Astrocyte of the cerebellum (primary cell): Measurements from ENCODE around the gene CRYL1.

Experiments used
- DNase-seq: peaks from one replicate; pipeline ENCODE4 v3.0.0-alpha.2; 2011; ENCODE audit warnings: low read depth
- H3K4me3 ChIP-seq: 2 replicates; pipeline ENCODE4 v1.5.1; 2011; ENCODE audit warnings: mild to moderate bottlenecking, low read depth, low read length, moderate library complexity
- in situ Hi-C: cut with HindIII; loops from 2 replicates; pipeline ENCODE4 v1.10.0; 2017; ENCODE audit warnings: low sequenced_read_pairs
- TF ChIP-seq, protein P1 (sequence below): IDR thresholded peaks from 2 replicates; pipeline ENCODE4 v1.5.1; 2012; ENCODE audit warnings: low read length, low read depth, moderate library complexity, mild to moderate bottlenecking; ENCODE audit errors: missing control alignments

CRYL1 gene

DNA sequence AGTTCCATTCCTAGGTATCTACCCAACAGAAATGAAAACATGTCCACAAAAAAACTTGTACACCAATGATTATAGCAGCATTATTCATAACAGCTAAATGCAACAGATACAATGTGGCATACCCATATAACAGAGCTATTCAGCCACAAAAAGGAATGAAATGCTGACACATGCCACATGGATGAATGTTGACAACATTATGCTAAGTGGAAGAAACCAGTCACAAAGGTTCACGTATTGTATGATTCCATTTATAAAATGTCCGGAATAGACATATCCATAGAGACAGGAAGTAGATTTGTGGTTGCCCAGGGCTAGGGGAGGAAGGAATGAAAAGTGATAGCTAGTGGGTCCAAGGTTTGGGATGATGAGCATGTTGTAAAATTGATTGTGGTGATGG, 10.8 kb downstream of the CRYL1 start:
- DNase-seq, result no peak
- TF ChIP-seq, protein P1, sequence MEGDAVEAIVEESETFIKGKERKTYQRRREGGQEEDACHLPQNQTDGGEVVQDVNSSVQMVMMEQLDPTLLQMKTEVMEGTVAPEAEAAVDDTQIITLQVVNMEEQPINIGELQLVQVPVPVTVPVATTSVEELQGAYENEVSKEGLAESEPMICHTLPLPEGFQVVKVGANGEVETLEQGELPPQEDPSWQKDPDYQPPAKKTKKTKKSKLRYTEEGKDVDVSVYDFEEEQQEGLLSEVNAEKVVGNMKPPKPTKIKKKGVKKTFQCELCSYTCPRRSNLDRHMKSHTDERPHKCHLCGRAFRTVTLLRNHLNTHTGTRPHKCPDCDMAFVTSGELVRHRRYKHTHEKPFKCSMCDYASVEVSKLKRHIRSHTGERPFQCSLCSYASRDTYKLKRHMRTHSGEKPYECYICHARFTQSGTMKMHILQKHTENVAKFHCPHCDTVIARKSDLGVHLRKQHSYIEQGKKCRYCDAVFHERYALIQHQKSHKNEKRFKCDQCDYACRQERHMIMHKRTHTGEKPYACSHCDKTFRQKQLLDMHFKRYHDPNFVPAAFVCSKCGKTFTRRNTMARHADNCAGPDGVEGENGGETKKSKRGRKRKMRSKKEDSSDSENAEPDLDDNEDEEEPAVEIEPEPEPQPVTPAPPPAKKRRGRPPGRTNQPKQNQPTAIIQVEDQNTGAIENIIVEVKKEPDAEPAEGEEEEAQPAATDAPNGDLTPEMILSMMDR, result no peak
- H3K4me3 ChIP-seq, result no peak overlapping the region
- in situ Hi-C loops, result no loop called here

- no peak for DNase-seq
- TF ChIP-seq, protein P1, result no peak
- no peak overlapping the region for H3K4me3 ChIP-seq
- in situ Hi-C loops, result no loop called here
Measured at GRCh38 chr13:20513466-20513995, 12.1 kb downstream of the CRYL1 start.

- no peak overlapping the region for H3K4me3 ChIP-seq
- in situ Hi-C loops, result no loop called here
- TF ChIP-seq, protein P1, result no peak
- no peak for DNase-seq
Measured at GRCh38 chr13:20512042-20512683, 13.5 kb downstream of the CRYL1 start.

DNA sequence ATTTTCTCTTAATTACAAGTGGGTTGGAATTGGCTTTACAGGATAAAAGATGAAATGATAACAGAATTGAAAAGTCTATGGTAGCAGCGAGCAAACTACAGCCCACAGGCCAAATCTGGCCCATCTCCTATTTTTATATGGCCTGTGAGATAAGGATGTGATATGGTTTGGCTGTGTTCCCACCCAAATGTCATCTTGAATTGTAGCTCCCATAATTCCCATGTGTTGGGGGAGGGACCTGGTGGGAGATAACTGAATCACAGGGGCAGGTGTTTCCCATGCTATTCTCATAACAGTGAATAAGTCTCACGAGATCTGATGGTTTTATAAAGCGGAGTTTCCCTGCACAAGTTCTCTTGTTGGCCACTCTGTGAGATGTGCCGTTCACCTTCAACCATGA, 19.0 kb downstream of the CRYL1 start:
- H3K4me3 ChIP-seq, result no peak overlapping the region
- TF ChIP-seq, protein P1, result no peak
- in situ Hi-C loops, result no loop called here
- no peak for DNase-seq

DNA sequence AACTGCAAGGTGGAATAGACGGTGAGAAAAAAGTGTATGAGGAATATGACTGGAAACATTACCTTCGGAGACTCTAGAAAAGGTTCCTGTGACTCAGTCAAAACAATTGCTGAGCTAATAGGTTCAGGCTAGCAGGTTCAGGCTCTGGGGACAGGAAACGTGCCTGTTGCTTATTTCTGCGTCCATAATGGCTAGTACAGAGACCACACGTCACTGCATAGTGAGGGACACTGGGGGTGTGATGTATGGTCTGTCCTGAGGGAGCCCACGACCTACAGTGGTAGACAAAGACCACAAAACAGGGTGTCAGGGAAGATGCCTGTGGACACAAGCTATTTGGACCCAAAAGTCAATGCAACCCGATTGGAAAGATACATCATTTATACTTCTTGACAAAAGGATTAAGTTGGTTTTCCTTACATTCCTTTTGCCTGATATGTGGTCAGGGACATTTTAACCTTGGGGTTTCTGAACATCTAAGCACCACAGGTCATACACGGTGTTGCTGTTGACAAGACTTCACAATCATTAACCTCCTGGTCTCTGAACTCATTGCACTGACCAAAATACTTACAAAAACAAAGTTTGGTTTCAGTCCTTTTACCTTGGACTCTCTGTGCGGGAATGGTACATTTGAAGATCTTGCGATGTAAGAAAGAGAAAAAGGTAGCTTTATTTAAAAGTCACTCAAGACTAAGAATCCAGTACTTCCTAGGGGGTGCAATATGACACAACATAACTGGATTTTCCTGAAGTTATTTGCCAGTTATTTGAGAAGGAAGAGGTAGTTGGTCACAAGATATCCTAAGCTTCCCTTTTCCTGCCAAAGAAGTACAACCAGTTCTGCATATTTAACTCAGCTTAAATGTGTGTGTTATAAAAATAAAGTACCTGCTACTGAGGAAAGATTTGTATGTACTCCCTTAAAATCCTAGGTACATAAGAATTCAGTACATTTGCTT, 20.0 kb downstream of the CRYL1 start:
- H3K4me3 ChIP-seq, result no peak overlapping the region
- in situ Hi-C loops, result no loop called here
- TF ChIP-seq, protein P1, result no peak
- DNase-seq, result no peak
